ENCODE measurements around the gene RANBP3.

The RANBP3 gene

GRCh38 chr19:5929625-5930024 lies 48.3 kb downstream of the RANBP3 start:
- DNase-seq (ENCODE audit: low spot score) = no peak

GRCh38 chr19:5929179-5929578 lies 48.8 kb downstream of the RANBP3 start:
- DNase-seq (ENCODE audit: low spot score) = no peak

- DNase-seq (ENCODE audit: low spot score) = no peak
These were observed 50.5 kb downstream of the RANBP3 start for GRCh38 chr19:5927441-5927821.

- DNase-seq (ENCODE audit: low spot score) = no peak
These were observed 51.1 kb downstream of the RANBP3 start for GRCh38 chr19:5926641-5927440.

- no peak for DNase-seq (ENCODE audit: low spot score)
These were observed 52.0 kb downstream of the RANBP3 start for GRCh38 chr19:5925830-5926427.

- no peak for DNase-seq (ENCODE audit: low spot score)
These were observed 54.6 kb downstream of the RANBP3 start for GRCh38 chr19:5923356-5923755.

GRCh38 chr19:5922161-5922545 lies 55.8 kb downstream of the RANBP3 start:
- DNase-seq (ENCODE audit: low spot score) = no peak

GRCh38 chr19:5921516-5922160 lies 56.3 kb downstream of the RANBP3 start:
- DNase-seq (ENCODE audit: low spot score) = no peak

- DNase-seq (ENCODE audit: low spot score) = no peak
These were observed 59.4 kb downstream of the RANBP3 start for GRCh38 chr19:5918463-5919079.

GRCh38 chr19:5917431-5918107 lies 60.4 kb downstream of the RANBP3 start:
- DNase-seq (ENCODE audit: low spot score) = no peak

GRCh38 chr19:5916181-5916708 lies 61.7 kb downstream of the RANBP3 start:
- no peak for DNase-seq (ENCODE audit: low spot score)

GRCh38 chr19:5915782-5916165 lies 62.2 kb downstream of the RANBP3 start:
- no peak for DNase-seq (ENCODE audit: low spot score)

GRCh38 chr19:5914946-5915781 lies 62.8 kb downstream of the RANBP3 start:
- no peak for DNase-seq (ENCODE audit: low spot score)

- DNase-seq (ENCODE audit: low spot score) = no peak
These were observed 63.6 kb downstream of the RANBP3 start for GRCh38 chr19:5914358-5914774.

- DNase-seq (ENCODE audit: low spot score) = no peak
These were observed 64.1 kb downstream of the RANBP3 start, which contains the start of gene CAPS for GRCh38 chr19:5913739-5914357. Gene CAPS, plus strand, starts transcription at chr19:5914254. Its CDS starts 153 bp downstream, at chr19:5914407.

GRCh38 chr19:5911366-5911765 lies 66.6 kb downstream of the RANBP3 start:
- DNase-seq (ENCODE audit: low spot score) = no peak

GRCh38 chr19:5910638-5910907 lies 67.4 kb downstream of the RANBP3 start:
- no peak for DNase-seq (ENCODE audit: low spot score)

- no peak for DNase-seq (ENCODE audit: low spot score)
These were observed 69.0 kb downstream of the RANBP3 start for GRCh38 chr19:5908773-5909442.

- DNase-seq (ENCODE audit: low spot score) = no peak
These were observed 70.7 kb downstream of the RANBP3 start for GRCh38 chr19:5907241-5907640.

All from SK-N-DZ (cell line).